ENCODE measurements around the gene SCYL3. TPM values are rescaled to one million over a fixed set of nuclear protein-coding genes. Genes with fewer than 3 reads are reported as not detected.

Gene SCYL3, protein sequence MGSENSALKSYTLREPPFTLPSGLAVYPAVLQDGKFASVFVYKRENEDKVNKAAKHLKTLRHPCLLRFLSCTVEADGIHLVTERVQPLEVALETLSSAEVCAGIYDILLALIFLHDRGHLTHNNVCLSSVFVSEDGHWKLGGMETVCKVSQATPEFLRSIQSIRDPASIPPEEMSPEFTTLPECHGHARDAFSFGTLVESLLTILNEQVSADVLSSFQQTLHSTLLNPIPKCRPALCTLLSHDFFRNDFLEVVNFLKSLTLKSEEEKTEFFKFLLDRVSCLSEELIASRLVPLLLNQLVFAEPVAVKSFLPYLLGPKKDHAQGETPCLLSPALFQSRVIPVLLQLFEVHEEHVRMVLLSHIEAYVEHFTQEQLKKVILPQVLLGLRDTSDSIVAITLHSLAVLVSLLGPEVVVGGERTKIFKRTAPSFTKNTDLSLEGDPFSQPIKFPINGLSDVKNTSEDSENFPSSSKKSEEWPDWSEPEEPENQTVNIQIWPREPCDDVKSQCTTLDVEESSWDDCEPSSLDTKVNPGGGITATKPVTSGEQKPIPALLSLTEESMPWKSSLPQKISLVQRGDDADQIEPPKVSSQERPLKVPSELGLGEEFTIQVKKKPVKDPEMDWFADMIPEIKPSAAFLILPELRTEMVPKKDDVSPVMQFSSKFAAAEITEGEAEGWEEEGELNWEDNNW
- total RNA-seq: 9.6 and 10.4 TPM in 2 replicates

DNA sequence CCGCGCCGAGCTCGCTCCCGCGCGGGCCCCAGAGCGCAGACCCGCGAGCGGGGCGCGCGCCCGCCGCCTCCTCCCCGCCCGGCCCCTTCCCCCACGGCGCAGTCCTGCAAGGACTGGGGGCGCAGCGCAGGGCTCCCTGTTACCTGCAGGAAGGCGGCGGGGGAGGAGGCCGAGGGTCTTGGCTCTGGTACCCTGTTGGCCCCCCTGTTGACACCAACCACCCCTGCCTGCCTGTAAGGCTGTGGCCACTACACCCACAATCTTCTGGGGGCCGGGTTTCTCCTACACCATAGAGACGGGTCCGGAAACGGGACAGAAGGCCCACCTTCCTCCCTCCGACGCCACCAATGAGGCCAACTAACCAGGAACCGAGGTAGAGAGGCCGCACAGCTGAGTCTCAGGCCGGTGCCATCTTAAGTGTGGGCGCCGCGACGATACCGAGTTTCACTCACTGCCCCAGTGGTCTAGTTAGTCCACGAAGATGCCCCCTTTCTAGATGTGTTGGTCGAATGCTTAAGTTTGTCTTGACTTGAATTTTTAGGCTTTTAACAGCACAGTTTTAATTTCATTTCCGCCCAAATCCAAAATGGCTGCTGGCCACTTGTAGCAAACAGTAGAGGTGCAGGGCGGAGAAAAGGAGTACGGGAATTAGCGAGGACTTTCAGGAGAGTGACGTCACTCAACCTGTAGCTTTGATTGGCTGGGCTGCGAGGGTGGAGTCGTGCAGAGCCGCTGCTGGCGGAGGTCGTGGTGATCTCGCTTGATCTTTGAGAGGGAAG lies at the start of gene SCYL3:
SCYL3 (minus strand) TSS at position 252 of the 779 bp plus-strand sequence. CDS start 5,056 bp downstream, outside the sequence.

Small RNA genes within 50 kb of the gene (small RNA-seq; reads per million reads assigned to genes)
- gene RN7SL333P: not detected

Other genes starting within 250 kb of the SCYL3 start
- under 0.01 and 0.16 TPM in 2 replicates for gene SELL, start 182.3 kb downstream of the SCYL3 start, total RNA-seq
- not detected in 2 replicates for gene SELE, start 159.8 kb downstream of the SCYL3 start, total RNA-seq
- gene METTL18, start 99.0 kb downstream of the SCYL3 start, total RNA-seq: 5.0 and 5.7 TPM in 2 replicates
- gene KIFAP3, start 180.8 kb upstream of the SCYL3 start, total RNA-seq: 60.4 and 71.7 TPM in 2 replicates

Data from hair follicle dermal papilla cell (primary cell).